SKM-1 (cell line): ENCODE results near the gene GLIS1.

Experiments
- DNase-seq: peaks from one replicate; lab custom pipeline; 2025; ENCODE audit not compliant: unreplicated experiment; lab: John Stamatoyannopoulos, UW

Gene GLIS1

DNA sequence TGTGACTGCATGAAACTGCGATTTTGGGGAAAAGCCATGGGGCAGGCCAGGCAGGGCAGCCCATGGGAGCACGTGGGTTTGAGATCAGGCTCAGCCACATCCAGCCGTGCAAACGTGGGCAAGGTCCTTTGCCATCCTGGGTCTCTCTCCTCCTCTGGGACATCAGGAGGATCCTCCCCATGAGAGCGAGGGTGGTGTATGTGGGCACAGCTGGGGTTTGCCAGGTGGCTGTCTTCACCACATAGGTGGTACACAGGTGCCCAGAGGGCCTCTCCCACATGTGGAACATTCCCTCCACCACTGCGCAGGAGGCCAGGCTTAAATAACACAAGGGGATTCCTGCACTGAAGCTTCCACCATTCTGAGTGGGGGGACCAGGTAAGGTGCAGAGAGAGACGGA is 143.1 kb downstream of the GLIS1 start:
- DNase-seq, result no peak

DNA sequence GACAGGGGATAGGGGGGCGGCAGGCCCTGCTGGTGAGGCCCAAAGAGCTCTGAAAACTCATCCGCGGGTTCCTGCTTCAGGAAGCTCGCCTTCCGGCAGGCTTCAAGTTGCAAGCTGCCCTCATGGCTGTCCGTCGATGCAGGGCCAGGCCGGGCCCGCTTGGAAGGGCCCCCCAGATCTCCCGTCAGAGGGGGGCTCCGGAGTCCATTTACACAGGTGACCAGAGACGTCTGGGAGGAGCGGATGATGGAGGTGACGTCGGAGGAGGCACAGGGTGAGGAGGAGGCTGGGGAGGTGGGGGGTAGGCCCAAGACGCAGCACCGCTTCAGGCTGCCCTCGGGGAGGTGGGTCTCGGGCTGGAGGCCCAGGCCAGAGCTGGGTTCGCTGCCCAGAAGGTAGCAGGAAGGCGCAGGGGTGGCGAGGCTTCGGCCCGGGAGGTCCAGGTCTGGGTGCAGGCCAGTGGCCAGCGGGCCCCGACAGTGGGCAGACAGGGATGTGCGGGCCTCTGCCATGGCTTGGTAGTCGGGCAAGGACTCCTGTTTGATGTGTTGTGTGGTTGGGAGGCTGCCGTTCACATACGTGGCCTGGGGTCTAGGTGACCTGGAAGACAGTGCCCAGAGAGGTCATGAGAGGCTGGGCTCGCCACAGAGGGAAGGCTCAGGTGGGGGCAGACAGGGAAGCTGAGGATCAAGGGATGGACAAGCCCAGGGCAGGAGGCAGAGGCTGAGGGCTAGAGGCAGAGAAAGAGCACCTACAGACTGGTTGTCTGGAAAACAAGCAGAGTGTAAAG is 144.4 kb downstream of the GLIS1 start:
- DNase-seq, result no peak

DNA sequence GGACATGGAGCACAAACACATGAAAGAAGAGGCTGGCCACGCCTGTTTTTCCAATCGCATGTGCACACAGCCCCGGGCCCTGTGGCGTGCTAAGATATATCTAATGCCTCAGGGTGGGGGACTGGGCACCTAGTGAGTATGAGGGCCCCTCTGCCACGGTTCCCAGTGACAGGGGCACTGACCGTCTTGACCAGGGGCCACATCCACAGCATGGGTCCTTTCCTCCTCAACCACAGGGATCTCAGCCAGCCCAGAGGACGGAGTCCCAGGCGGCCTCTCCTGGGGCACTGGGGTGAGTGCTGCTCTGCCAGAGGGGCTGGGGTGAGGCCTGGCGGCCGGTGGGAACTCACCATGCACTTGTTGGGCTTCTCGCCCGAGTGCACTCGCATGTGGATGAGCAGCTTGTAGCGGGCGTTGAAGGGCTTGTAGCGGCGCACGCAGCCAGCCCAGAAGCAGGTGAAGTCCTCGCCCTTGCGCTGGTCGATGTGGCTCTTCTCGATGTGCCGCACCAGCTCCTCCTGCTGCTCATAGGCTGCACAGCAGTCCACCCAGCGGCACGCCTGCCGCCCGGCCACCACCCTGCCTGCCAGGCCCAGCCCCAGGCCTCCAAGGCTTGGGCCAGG is 145.1 kb downstream of the GLIS1 start:
- no peak for DNase-seq

DNA sequence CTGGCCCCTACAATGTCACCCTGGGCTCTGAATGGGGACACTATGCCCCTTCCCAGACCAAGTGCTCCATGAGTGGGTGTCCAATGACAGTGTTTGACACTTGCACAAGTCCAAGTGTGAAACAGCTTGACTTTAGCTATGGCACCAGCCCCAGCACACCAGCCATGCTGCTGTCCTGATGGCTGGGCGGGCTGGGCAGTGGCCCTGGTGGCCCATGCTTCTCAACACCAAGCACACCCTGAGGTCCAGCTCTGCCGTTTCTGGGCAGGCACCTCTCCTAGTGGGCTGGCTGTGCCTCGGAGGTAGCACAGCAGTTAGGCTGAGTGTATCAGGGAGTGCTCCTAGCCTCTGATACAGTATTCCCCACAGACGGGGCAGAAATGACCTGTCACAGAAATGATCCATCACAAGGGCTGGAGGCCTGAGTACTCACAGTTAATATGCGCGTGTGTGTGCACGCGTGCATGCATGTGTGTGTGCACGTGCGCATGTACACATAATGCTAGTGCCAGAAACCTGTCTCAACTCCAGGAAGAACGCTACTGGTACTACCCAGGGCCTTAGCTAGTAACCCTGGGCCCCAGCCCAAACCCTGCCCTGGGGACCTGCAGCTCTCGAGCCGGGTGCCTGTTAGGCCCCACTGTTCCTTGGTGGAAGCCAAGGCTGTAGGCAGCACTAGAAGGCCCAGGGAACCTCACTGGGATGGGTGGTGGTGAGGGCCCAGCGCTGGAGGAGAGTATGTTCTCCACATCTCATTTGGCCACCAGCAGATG is 145.8 kb downstream of the GLIS1 start:
- DNase-seq, result no peak

DNA sequence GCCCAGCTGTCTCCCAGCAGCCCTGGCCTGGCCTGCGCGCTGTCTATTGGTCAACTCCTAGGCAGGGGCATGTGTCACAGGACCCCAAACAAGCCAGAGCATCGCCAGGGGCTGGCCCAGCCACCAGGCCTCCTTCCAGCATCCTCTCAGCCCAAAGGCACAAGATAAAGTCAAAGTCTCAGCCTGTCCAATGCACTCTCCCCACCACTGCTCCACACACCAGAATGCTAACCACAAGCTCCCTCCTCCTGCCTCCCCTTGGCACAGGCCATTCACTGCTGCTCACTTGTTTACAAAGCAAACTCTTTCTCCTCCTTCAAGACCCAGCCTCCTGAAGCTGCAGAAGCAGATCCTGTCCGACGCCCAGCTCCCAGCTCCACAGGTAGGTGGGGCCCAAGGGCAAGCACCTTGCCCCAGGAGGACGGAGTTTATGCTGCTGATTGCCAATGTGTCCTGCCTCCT is 146.4 kb downstream of the GLIS1 start:
- no peak for DNase-seq

DNA sequence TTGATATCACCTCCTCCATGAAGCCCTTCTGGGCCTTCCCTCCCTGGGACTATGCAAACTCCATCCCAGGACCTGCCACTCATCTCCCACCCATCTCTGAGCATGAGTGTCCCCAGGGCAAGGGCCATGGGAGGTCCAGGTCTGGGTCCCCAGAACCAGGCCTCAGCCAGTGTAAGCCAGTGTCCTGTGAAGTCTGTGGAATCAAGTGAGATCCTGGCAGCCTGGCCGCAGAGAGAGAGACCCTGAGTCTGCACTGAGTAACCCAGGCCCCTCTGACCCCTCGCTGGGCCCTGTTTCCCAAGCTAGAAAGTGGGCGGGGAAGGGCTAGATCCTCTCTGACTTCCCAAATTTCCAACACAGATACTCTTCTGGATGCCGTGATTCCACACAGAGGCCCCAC is 147.0 kb downstream of the GLIS1 start:
- no peak for DNase-seq

DNA sequence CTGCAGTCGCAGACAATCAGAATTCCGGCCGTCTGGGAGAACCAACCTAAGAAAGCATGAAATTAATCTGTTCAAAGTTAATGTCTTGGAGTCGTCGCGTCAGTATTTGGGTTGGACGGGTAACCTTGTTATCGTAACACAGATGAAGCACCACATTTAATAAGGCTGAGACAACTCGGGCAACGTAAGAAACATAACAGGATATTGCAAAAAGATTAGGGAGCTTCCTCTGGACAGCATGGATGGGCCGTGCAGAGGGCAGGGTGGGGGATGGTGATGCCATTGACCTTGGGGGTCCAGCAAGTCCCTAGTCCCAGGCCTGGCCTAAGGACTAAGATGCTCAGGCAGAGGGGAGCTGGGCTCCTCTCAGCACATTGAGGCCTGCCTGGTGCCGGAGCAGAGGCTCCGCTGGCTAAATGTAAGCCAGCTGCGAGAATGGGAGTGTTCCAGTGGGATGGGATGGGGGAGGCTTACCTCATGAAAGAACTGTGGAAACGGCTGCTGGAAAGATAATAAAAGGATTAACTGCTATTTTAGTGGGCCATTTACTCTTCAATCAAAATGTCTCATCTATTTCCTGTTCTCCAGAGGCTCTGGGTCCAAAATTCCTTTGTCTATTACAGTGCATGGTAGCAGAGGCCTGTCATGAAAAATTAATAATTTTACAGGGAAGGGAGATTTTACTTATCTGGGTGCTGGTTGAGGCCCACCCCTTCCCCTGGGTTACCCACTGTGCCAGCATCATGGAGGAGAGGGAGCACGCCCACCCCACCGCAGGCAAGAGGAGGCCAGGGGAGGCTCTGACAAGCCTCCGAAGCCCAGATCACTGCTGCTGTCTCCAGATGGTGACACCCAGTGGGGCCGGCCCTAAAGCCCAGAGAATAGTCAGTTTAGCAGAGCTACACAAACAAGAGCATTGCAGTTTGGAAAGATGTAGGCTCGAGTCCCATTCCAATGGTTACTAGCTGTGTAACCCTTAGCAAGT is 148.1 kb downstream of the GLIS1 start:
- no peak for DNase-seq

DNA sequence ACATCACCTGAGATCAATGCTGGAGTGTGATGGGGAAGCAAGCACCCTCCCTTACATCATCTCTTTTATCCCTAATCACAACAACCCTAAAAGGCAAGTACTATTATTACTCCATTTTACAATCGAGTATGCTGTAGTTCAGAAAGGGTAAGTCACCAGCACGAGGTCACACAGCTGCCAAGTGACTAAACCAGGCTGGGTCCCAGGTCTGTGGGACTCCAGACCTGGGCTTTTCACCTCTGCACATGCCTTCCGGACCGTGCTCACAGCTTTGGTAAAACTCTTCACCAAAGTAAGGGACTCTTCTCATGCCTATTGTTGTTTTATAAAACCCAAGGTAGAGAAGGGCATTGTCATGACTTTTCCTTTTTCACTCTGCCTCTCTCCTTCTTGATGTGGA is 148.9 kb downstream of the GLIS1 start:
- no peak for DNase-seq

DNA sequence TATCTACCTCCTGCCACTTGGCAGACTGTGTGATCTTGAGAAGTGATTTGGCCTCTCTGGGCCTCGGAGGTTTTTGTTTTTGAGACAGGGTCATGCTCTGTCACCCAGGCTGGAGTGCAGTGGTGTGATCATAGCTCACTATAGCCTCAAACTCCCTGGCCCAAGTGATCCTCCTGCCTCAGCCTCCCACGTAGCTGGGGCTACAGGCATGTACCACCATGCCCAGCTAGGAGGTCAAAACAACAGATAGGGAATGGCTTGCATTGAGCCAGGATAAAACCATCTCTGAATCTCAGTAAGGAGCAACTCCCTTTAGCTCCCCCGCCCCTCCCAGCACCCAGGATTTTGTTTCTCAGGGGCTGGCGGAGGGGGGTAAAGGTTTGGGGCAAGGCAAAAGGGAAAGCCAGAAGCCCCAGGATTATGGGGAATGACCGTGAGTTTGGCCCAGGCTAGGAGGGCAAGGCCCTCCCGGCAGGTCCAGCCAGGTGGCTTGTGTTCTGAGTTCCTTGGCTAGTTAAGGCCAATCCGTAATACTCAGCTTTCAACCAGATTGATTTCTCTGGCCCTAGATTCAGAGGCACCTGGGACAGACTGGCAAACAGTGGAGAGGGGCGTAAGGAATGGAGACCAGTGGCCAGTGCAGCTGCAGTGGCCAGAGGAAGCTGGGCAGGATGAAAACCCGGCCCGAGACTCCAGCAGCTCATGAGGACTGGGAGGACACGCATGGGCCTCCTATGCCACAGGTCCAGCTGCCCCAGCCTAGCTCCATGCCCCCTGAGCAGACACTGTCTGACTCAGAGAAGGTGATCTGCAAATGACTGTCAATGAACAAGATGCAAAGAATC is 149.7 kb downstream of the GLIS1 start:
- DNase-seq, result no peak

DNA sequence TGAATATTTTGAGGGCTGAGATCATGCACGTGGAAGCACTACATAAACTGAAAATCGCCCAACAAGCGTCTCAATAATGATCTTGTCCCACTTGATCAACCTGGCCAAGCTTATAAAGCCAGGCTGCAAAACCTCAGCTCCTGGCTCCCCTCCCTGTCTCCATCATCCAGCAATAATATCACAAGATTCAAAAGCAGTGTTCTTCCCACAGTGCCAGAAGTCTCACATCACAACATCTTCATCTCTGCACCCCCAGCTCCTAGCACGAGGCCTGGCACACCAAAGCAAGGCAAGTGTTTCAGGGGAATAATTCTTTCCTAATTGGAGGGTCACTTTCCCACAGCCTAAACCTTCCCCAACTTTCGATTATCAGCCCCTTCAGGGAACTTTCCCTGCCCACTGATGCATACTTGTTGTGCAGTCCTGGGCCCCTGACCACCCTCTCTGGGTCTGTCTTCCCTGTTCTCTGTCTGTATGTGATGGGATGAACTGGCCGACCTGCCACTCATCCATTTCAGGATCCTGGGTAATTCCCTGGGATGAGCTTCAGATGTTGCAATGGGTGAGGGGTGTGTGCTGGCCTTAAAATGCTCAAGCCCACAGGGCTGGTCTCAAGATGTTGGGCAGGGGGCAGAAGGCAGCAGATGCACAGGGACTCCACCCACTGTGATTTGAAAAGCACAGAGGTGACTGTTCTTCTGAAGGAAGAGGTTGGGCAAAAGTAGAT is 150.7 kb downstream of the GLIS1 start:
- no peak for DNase-seq

DNA sequence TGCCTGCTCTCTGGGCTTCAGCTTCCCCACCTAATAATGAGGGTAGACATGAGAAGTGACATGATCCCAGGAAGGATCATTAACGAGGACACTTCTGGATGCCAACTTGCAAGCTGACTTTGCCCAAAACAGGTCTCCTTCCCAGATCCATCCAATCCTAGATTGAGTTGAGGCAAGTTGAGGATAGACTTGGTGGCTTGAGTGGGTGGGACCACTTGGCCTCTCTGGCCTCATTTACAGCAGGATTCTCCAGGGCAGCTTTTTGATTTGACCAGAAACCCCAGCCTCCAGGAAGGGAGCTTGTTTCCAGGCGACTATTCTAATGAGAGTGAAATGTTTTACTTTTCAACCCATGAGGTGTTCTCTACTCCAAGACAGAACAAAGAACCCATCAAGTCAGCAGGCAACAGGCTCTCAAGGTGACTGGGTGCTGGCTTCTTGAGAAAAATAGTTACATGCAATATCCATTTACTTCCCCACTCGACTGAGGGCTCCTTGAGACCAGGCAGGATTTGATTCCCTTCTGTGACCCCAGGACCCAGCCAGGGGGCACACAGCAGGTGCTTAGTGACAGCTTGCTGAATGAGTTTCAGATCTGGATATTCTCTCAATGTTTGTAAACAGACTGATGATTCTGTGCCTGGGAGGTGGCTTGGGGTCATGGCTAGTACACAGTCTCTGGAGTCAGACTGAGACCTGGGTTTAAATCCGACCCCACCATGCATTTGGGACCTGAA is 151.5 kb downstream of the GLIS1 start:
- DNase-seq, result no peak

DNA sequence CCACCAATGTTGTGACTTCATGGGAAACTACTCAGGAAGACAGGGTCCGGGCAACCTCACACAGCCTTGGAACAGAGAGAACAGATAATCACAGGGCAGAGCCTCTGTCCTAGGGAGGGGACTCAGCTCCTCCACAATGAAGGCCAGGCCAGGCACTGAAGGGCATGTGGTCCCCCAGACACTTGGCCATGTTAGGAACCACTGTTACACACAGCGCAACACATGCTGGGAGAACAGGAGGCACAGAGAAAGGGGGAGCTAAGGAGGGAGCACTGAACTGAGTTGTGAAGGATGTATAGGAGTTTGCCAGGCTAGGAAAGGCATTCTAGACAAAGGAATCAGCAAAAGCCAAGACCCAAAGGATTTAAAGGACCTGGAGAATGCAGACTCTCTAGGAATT is 152.2 kb downstream of the GLIS1 start:
- no peak for DNase-seq

DNA sequence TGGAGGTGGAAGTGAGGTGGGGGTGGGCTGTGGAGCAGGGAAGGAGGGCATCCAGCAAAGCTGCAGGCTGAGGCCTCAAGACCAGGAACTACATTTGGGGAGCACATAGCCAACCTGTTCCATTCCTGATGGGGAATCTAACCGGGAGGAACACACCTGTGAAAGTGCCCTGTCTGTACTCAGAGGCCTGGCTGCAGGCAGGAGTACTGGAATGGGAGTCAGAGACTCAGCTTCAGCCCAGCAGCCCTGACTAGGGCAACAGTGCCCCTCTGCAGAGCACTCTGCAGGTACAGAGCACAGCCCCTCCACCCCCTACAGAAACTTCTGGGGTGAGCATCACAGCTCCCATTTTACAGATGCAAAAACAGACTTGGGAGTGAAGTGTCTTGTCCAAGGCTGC is 153.4 kb downstream of the GLIS1 start:
- no peak for DNase-seq

DNA sequence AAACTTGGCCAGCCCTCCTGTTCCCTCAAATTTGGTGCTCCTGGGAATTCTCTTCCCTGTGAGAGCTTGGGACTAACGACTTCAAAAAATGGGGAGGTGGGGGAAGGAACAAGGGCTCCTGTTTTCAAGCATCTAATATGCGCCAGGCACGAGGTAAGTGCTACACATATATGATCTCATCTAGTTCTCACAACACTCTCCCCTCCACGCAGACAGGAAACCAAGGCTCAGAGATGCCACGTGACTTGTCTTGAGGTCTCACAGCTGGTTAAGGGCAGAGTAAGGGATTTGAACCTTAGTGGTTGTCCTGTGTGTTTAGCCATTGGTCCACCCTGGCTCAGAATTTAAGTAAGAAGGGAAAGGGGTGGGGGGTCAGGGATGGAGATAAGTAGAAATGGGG is 153.8 kb downstream of the GLIS1 start:
- no peak for DNase-seq

DNA sequence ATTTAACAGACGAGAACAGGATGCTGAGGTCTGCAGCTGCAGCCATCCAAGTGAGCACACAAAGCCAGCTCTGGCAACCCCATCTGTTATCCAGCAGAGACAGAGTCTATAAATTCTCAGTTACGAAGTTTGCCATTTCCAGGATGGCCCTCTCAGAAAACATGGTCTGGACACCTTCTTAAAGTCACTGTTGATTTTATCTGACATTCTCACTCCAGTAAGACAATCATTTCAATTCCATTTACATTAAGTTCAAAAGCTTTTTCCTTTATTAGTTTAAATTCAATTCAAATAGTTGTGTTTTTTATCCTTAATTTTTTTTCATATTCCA is 154.2 kb downstream of the GLIS1 start:
- DNase-seq, result no peak

DNA sequence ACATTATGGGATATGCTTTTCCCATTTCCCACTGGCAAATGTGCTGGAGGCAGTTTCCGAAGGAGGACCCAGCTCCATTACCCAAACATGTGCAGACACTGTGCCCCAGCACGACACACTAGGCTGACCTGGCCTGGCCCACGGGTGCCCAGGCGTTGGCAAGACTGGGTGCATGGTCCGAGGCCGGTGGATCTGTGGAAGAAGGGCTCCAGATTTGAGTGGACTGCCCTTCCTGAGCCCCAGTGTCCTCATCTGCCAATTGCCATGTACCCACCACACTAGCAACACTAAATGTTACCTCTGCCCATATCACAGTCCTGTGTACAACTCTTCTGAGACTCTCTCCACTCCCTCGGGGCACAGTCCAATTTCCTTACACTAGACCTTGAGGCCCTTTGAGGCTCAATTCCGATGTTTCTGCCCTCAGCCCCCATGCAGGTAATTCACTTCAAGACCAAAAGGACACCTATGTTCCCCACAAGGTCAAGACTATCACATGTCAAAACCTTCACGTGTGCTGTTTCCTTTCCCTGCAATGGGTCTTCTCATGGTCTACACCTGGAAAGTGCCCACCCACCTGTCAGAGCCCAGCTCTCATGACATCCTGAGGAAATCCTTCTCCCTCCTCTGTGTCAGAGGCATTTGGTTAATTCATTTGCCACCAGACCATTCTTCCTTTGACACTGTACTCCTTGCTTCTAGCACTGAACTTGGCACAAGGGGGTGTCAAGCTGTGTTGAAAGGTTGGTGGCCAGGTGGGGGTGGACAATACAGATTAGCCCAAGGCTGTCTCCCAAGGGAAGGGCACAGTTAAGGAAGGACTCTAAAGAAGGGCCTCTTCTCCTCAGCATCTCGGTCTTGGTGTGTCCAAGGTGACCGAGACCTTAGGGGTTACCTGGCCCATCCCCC is 154.8 kb downstream of the GLIS1 start:
- no peak for DNase-seq

DNA sequence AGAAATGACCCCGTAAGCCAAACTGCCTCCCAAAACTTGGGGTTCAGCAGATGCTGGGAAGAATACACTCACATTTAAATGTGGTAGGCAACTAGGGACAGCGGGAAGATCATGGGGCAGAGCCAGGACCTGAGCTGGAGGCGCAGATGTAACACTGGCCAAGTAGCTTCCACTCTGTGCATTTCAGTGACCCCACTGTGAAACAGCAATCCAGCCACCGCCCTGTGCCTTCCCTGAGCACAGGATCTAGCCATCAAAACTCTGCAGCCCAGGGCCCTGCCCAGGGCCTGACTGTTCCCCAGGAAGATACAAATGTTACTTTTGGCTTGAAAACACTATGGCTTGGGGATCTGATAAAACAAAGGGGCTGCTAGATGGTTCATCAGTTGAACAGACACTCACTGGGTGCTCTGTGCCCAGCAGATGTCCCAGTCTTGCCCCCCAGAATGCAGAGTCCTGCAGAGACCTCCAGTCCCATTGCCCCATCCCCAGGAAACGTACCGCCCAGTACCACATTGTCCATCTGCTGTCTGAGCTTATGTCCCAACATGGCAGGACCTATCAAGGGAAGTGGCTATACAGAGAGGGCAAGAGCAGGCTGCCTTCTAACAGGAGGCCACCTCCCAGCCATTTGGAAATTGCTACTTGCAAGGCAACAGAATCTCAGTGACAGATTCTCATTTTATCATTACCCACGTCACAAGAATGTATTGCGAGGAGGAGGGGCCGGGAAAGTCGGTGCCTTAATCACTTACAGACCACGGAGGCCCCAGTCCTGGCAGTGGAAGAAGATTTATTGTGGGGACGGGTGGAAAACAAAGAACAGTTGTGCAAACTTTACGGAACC is 155.7 kb downstream of the GLIS1 start:
- DNase-seq, result no peak
